Transverse colon (tissue), 4 donors: ENCODE results near the gene SKAP2. TPM values are rescaled to one million over a fixed set of nuclear protein-coding genes. Genes with fewer than 3 reads are reported as not detected.

Experiments used
- DNase-seq: peaks from one replicate; pipeline ENCODE4 v3.0.0-alpha.2; 2019
- H3K27ac ChIP-seq, 4 donors: fragments of 200-600 bp; sonication (generic); 2 replicates each; pipeline ENCODE4 v1.5.1; 2016 to 2018; ENCODE audit warnings: inconsistent platforms in 4 of 4
- H3K27me3 ChIP-seq: fragments of 200-600 bp; sonication (generic); 2 replicates; pipeline ENCODE4 v1.5.1; 2017; ENCODE audit warnings: inconsistent platforms
- H3K36me3 ChIP-seq, 4 donors: fragments of 200-600 bp; sonication (generic); 2 replicates each; pipeline ENCODE4 v1.5.1; 2017 to 2019; ENCODE audit warnings: inconsistent platforms in 4 of 4
- H3K4me1 ChIP-seq, 4 donors: fragments of 200-600 bp; sonication (generic); 2 replicates each; pipeline ENCODE4 v1.5.1; 2017 to 2020; ENCODE audit warnings: inconsistent platforms in 4 of 4
- H3K4me3 ChIP-seq, 4 donors: fragments of 200-600 bp; sonication (generic); 1 replicate in 1 of 4; 2 replicates in 3 of 4; pipeline versions ENCODE4 v1.5.1 to v1.6.1; 2017 to 2019; ENCODE audit warnings: inconsistent platforms in 4 of 4
- H3K9me3 ChIP-seq, 2 donors: fragments of 200-600 bp; sonication (generic); 2 replicates each; pipeline ENCODE4 v1.5.1; 2017 to 2019; ENCODE audit warnings: inconsistent platforms in 2 of 2
- EP300 ChIP-seq: sonication (generic); formaldehyde crosslinking; IDR thresholded peaks from one replicate; pipeline ENCODE4 v1.6.1; 2017; ENCODE audit warnings: antibody characterized with exemption, low read depth
- POLR2A ChIP-seq: fragments of 450-650 bp; IDR thresholded peaks from one replicate; pipeline ENCODE4 v1.6.1; 2016; ENCODE audit warnings: antibody characterized with exemption, mild to moderate bottlenecking, moderate library complexity
- POLR2AphosphoS5 ChIP-seq, 3 donors: sonication (generic); formaldehyde crosslinking; IDR thresholded peaks; one replicate each; pipeline ENCODE4 v1.6.1; 2016; ENCODE audit warnings: antibody characterized with exemption in 3 of 3
- WGBS, 2 donors: methylation state at CpG; one replicate each; pipeline ENCODE4 v1.1.5; 2018; ENCODE audit warnings: low coverage in 1 of 2; 5-methylcytosine and 5-hydroxymethylcytosine counted together
- in situ Hi-C, 4 donors: fragments of 200-750 bp; cut with MboI; loops; one replicate each; pipeline versions ENCODE4 v1.15.0 to v1.15.1; 2017; ENCODE audit warnings: low sequenced_read_pairs in 3 of 4, low pct_ligation_motif_present in 1 of 4, low pct_unique_long_range_greater_than_20kb in 1 of 4
- intact Hi-C: fragments of 100-400 bp; cut with DNase I; formaldehyde crosslinking; loops from one replicate; pipeline ENCODE4 v1.15.1; 2023; ENCODE audit warnings: low total_unique reads
- total RNA-seq, 4 donors: library from RNA; depleted of rRNA; stranded (reverse); fragments of >200 nt; gene quantifications; one replicate each; pipeline ENCODE4 v1.1.0, GENCODE V29; 2016
- TF ChIP-seq, protein P1 (sequence below), 5 experiments: fragments of 200-600 bp in 3 of 5; fragments of 450-650 bp in 2 of 5; sonication (generic) in 3 of 5; IDR thresholded peaks; 1 replicate in 2 of 5; 2 replicates in 3 of 5; pipeline ENCODE4 v1.5.1; 2016 to 2017; ENCODE audit warnings: antibody characterized with exemption in 5 of 5, inconsistent platforms in 3 of 5, mild to moderate bottlenecking in 2 of 5, moderate library complexity in 1 of 5

SKAP2 gene
- total RNA-seq, 4 donors from 2014 or later, result 2.6 to 35.2 (median 23.8) TPM

DNA sequence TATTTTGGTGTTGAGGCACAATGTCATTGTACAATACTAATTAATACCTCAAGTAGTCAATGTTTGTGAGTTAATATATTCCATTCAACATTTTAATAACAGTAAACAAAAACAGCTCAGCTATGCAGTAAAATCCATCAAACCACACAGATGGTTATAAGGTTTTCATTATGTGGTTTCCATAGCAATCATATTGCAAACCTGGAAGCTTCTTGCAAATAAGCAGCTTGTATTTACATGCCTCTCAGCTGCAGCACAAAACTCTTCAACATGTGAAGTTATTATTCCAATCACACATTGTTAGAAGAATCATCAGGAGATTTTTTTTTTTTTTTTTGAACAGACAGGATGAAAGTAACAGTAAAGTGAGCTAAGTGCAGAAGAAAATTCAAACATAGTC lies 170.2 kb downstream of the SKAP2 start:
- Histone ChIP-seq H3K27ac (no peak overlapping the region), H3K36me3 (no peaks in the 10 kb centered on the region), H3K4me3 (no peak overlapping the region), H3K27me3 (no peaks in the 10 kb centered on the region), H3K9me3 (no peaks in the 10 kb centered on the region), H3K4me1 (peaks cover 0 to 28% (median 3%) of the 10 kb centered on the region in 4 donors)
- intact Hi-C loops, result no loop called here
- TF ChIP-seq, protein P1, sequence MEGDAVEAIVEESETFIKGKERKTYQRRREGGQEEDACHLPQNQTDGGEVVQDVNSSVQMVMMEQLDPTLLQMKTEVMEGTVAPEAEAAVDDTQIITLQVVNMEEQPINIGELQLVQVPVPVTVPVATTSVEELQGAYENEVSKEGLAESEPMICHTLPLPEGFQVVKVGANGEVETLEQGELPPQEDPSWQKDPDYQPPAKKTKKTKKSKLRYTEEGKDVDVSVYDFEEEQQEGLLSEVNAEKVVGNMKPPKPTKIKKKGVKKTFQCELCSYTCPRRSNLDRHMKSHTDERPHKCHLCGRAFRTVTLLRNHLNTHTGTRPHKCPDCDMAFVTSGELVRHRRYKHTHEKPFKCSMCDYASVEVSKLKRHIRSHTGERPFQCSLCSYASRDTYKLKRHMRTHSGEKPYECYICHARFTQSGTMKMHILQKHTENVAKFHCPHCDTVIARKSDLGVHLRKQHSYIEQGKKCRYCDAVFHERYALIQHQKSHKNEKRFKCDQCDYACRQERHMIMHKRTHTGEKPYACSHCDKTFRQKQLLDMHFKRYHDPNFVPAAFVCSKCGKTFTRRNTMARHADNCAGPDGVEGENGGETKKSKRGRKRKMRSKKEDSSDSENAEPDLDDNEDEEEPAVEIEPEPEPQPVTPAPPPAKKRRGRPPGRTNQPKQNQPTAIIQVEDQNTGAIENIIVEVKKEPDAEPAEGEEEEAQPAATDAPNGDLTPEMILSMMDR (IDR thresholded peaks at IDR 0.05), result no peak
- TF ChIP-seq EP300, result no peak
- no peak for TF ChIP-seq POLR2A
- no peak for TF ChIP-seq POLR2AphosphoS5 (IDR thresholded peaks at IDR 0.05)
- DNase-seq, result no peak
- in situ Hi-C loops, result no loop called here

- Histone ChIP-seq H3K9me3 (no peaks in the 10 kb centered on the region), H3K4me1 (peaks cover 0 to 33% (median 8%) of the 10 kb centered on the region in 4 donors), H3K36me3 (no peaks in the 10 kb centered on the region), H3K4me3 (no peak overlapping the region), H3K27me3 (no peaks in the 10 kb centered on the region), H3K27ac (no peak overlapping the region)
- in situ Hi-C loops, result no loop called here
- 57 to 84% methylated on average over 2 of the region's 2 CpGs for WGBS, 2 donors
- no peak for DNase-seq
- TF ChIP-seq EP300, result no peak
- TF ChIP-seq POLR2AphosphoS5 (IDR thresholded peaks at IDR 0.05), result no peak
- no peak for TF ChIP-seq POLR2A
- TF ChIP-seq, protein P1 (IDR thresholded peaks at IDR 0.05), result no peak
- intact Hi-C loops, result no loop called here
Measured at GRCh38 chr7:26691886-26692285, 172.5 kb downstream of the SKAP2 start.

- 74 to 84% methylated on average over 2 of the region's 2 CpGs for WGBS, 2 donors
- in situ Hi-C loops, result no loop called here
- TF ChIP-seq POLR2A (no peak), POLR2AphosphoS5 (IDR thresholded peaks at IDR 0.05) (no peak), EP300 (no peak)
- TF ChIP-seq, protein P1 (IDR thresholded peaks at IDR 0.05), result no peak
- no peak overlapping the region for H3K4me3 ChIP-seq
- intact Hi-C loops, result no loop called here
- H3K9me3 ChIP-seq, result no peaks in the 10 kb centered on the region
- H3K4me1 ChIP-seq, result peaks cover 0 to 37% (median 10%) of the 10 kb centered on the region in 4 donors
- H3K27me3 ChIP-seq, result no peaks in the 10 kb centered on the region
- DNase-seq, result no peak
- H3K27ac ChIP-seq, result no peak overlapping the region
- no peaks in the 10 kb centered on the region for H3K36me3 ChIP-seq
Measured at GRCh38 chr7:26691406-26691805, 173.0 kb downstream of the SKAP2 start.

GRCh38 chr7:26690135-26690805 lies 174.1 kb downstream of the SKAP2 start:
- DNase-seq, result no peak
- H3K4me1 ChIP-seq, result peaks cover 0 to 42% (median 10%) of the 10 kb centered on the region in 4 donors
- TF ChIP-seq POLR2AphosphoS5 (IDR thresholded peaks at IDR 0.05) (no peak), EP300 (no peak), POLR2A (no peak)
- TF ChIP-seq, protein P1 (IDR thresholded peaks at IDR 0.05), result no peak
- in situ Hi-C loops (no loop called here), intact Hi-C loops (no loop called here)
- WGBS, 2 donors, result 79 to 84% methylated on average over 2 of the region's 2 CpGs
- no peaks in the 10 kb centered on the region for H3K27me3 ChIP-seq
- no peaks in the 10 kb centered on the region for H3K36me3 ChIP-seq
- H3K27ac ChIP-seq, result no peak overlapping the region
- no peaks in the 10 kb centered on the region for H3K9me3 ChIP-seq
- H3K4me3 ChIP-seq, result no peak overlapping the region
